ENCODE measurements around the gene TESK1.
"Not testable (repeated sequence)": the region's sequence is repeated elsewhere in the genome, so short reads cannot be mapped to it uniquely, and the experiment has no call there.

TESK1 gene

DNA sequence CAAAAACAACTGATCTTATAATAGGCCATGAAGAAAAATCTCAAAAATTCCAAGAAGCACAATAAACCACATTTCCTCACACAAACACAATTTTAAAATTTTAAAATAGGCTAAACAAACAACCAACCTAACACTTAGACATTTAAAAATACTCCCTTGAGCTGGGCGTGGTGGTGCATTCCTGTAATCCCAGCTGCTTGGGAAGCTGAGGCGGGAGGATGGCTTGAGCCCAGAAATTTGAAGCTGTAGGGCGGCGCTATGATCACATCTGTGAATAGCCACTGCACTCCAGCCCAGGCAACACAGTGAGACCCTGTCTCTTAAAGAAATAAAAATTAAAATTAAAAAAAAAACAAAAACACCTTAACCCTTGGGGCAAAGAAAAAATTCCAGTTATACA lies 36.9 kb upstream of the TESK1 start:
- Mint-ChIP-seq H3K36me3 (ENCODE audit: low read depth) (peaks cover 6% of the 10 kb centered on the region), H3K4me1 (ENCODE audit: low read depth) (peaks cover 44% of the 10 kb centered on the region), H3K9me3 (no peaks in the 10 kb centered on the region), H3K27me3 (no peaks in the 10 kb centered on the region), H3K4me3 (no peak overlapping the region), H3K27ac (no peak overlapping the region)
- DNase-seq, result no peak

- peaks cover 41% of the 10 kb centered on the region for H3K4me1 Mint-ChIP-seq (ENCODE audit: low read depth)
- peak overlapping the region; percentile 98 for H3K27ac Mint-ChIP-seq
- DNase-seq, result no peak
- H3K27me3 Mint-ChIP-seq, result no peaks in the 10 kb centered on the region
- peaks cover 6% of the 10 kb centered on the region for H3K36me3 Mint-ChIP-seq (ENCODE audit: low read depth)
- no peak overlapping the region for H3K4me3 Mint-ChIP-seq
- no peaks in the 10 kb centered on the region for H3K9me3 Mint-ChIP-seq
Observed at GRCh38 chr9:35569206-35569605, 35.9 kb upstream of the TESK1 start.

GRCh38 chr9:35570709-35571504 lies 34.2 kb upstream of the TESK1 start:
- H3K4me1 Mint-ChIP-seq (ENCODE audit: low read depth), result peaks cover 41% of the 10 kb centered on the region
- H3K4me3 Mint-ChIP-seq, result peak overlapping the region; percentile 46
- peak overlapping the region; percentile 98 for H3K27ac Mint-ChIP-seq
- H3K36me3 Mint-ChIP-seq (ENCODE audit: low read depth), result peaks cover 6% of the 10 kb centered on the region
- peak; percentile 46 for DNase-seq
- no peaks in the 10 kb centered on the region for H3K9me3 Mint-ChIP-seq
- H3K27me3 Mint-ChIP-seq, result no peaks in the 10 kb centered on the region

GRCh38 chr9:35574578-35575122 lies 30.4 kb upstream of the TESK1 start:
- Mint-ChIP-seq H3K4me1 (ENCODE audit: low read depth) (peaks cover 51% of the 10 kb centered on the region), H3K27ac (no peak overlapping the region), H3K36me3 (ENCODE audit: low read depth) (peaks cover 18% of the 10 kb centered on the region), H3K9me3 (peaks cover 13% of the 10 kb centered on the region), H3K4me3 (no peak overlapping the region), H3K27me3 (no peaks in the 10 kb centered on the region)
- no peak for DNase-seq

GRCh38 chr9:35575478-35575877 lies 29.6 kb upstream of the TESK1 start:
- Mint-ChIP-seq H3K4me1 (ENCODE audit: low read depth) (peaks cover 50% of the 10 kb centered on the region), H3K27ac (no peak overlapping the region), H3K4me3 (no peak overlapping the region), H3K9me3 (peaks cover 16% of the 10 kb centered on the region), H3K36me3 (ENCODE audit: low read depth) (peaks cover 24% of the 10 kb centered on the region), H3K27me3 (no peaks in the 10 kb centered on the region)
- no peak for DNase-seq

DNA sequence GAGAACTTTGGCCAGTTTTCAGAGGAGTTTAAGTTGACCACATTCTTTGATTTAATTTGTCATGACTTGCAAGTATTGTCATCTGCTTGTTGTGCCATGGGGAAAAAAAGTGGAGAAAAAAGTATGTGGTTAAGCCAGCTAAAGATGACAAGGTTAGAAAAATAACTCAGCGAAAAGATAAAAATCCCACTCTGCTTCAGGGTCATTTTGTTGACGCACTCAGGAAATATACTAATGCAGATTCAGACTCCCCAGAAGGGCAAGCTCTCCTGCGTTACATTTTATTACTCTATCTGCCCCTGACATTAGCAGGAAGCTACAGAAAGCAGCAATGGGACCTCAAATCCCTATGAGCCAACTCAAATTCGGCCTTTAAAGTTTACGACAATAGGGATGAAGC lies 27.6 kb upstream of the TESK1 start:
- H3K4me3 Mint-ChIP-seq, result no peak overlapping the region
- H3K4me1 Mint-ChIP-seq (ENCODE audit: low read depth), result peaks cover 37% of the 10 kb centered on the region
- DNase-seq, result no peak
- H3K27ac Mint-ChIP-seq, result no peak overlapping the region
- H3K27me3 Mint-ChIP-seq, result no peaks in the 10 kb centered on the region
- H3K36me3 Mint-ChIP-seq (ENCODE audit: low read depth), result peaks cover 44% of the 10 kb centered on the region
- peaks cover 28% of the 10 kb centered on the region for H3K9me3 Mint-ChIP-seq

- Mint-ChIP-seq H3K27me3 (no peaks in the 10 kb centered on the region), H3K4me3 (no peak overlapping the region), H3K27ac (peak overlapping the region; percentile 86), H3K4me1 (ENCODE audit: low read depth) (peaks cover 33% of the 10 kb centered on the region), H3K9me3 (peaks cover 28% of the 10 kb centered on the region), H3K36me3 (ENCODE audit: low read depth) (peaks cover 47% of the 10 kb centered on the region)
- no peak for DNase-seq
Observed at GRCh38 chr9:35579130-35579529, 25.9 kb upstream of the TESK1 start.

DNA sequence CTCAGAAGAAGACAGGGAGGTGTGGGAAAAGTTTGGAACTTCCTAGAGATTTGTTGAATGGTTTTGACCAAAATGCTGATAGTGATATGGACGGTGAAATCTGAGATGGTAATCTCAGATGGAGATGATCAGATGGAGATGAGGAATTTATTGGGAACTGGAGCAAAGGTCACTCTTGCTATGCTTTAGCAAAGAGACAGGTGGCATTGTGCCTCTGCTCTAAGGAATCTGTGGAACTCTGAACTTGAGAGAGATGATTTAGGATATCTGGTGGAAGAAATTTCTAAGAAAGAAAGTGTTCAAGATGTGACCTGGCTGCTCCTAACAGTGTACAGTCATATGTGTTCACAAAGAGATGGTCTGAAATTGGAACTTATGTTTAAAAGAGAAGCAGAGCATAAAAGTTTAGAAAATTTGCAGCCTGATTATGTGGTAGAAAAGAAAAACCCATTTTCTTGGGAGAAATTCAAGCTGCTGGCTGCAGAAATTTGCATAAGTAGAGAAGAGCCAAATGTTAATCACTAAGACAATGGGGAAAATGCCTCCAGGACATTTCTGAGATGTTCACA lies 25.3 kb upstream of the TESK1 start:
- not testable (repeated sequence) for DNase-seq, H3K4me3 Mint-ChIP-seq, H3K27me3 Mint-ChIP-seq
- Mint-ChIP-seq H3K4me1 (ENCODE audit: low read depth) (peaks cover 33% of the 10 kb centered on the region), H3K36me3 (ENCODE audit: low read depth) (peaks cover 47% of the 10 kb centered on the region), H3K27ac (peak overlapping the region; percentile 86), H3K9me3 (peaks cover 28% of the 10 kb centered on the region)

DNA sequence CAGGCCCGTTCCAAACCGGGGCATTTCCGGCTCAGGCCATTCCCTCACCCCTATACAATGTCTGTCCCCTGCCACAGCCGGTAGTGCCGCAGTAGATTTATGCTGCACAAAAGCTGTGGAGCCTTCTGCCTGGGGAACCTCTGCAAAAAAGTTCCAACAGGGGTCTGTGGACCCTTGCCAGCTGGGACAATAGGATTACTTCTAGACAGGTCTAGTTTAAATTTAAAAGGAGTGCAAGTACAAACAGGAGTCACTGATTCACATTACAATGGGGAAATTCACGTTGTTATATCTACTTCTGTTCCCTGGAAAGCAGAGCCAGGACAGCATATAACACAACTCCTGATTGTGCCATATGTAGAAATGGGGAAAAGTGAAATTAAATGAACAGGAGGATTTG lies 21.5 kb upstream of the TESK1 start:
- not testable (repeated sequence) for H3K27ac Mint-ChIP-seq, H3K4me3 Mint-ChIP-seq, DNase-seq, H3K27me3 Mint-ChIP-seq
- Mint-ChIP-seq H3K9me3 (peaks cover 39% of the 10 kb centered on the region), H3K4me1 (ENCODE audit: low read depth) (peaks cover 20% of the 10 kb centered on the region), H3K36me3 (ENCODE audit: low read depth) (peaks cover 57% of the 10 kb centered on the region)

GRCh38 chr9:35584681-35585080 lies 20.4 kb upstream of the TESK1 start:
- DNase-seq; H3K4me3 Mint-ChIP-seq; H3K27me3 Mint-ChIP-seq; H3K27ac Mint-ChIP-seq; H3K4me1 Mint-ChIP-seq (ENCODE audit: low read depth): not testable (repeated sequence)
- Mint-ChIP-seq H3K9me3 (peaks cover 32% of the 10 kb centered on the region), H3K36me3 (ENCODE audit: low read depth) (peaks cover 48% of the 10 kb centered on the region)

- H3K27me3 Mint-ChIP-seq; H3K4me3 Mint-ChIP-seq; H3K4me1 Mint-ChIP-seq (ENCODE audit: low read depth); H3K27ac Mint-ChIP-seq; DNase-seq: not testable (repeated sequence)
- Mint-ChIP-seq H3K36me3 (ENCODE audit: low read depth) (peaks cover 33% of the 10 kb centered on the region), H3K9me3 (peaks cover 33% of the 10 kb centered on the region)
Observed at GRCh38 chr9:35588506-35588905, 16.6 kb upstream of the TESK1 start.

GRCh38 chr9:35593581-35593980 lies 11.5 kb upstream of the TESK1 start:
- Mint-ChIP-seq H3K27me3 (no peaks in the 10 kb centered on the region), H3K4me1 (ENCODE audit: low read depth) (no peaks in the 10 kb centered on the region), H3K9me3 (peaks cover 23% of the 10 kb centered on the region), H3K27ac (no peak overlapping the region), H3K36me3 (ENCODE audit: low read depth) (peaks cover 24% of the 10 kb centered on the region), H3K4me3 (no peak overlapping the region)
- DNase-seq, result no peak

GRCh38 chr9:35594471-35594870 lies 10.6 kb upstream of the TESK1 start:
- no peak overlapping the region for H3K4me3 Mint-ChIP-seq
- H3K27me3 Mint-ChIP-seq, result no peaks in the 10 kb centered on the region
- H3K36me3 Mint-ChIP-seq (ENCODE audit: low read depth), result peaks cover 23% of the 10 kb centered on the region
- H3K4me1 Mint-ChIP-seq (ENCODE audit: low read depth), result no peaks in the 10 kb centered on the region
- peaks cover 23% of the 10 kb centered on the region for H3K9me3 Mint-ChIP-seq
- DNase-seq, result no peak
- no peak overlapping the region for H3K27ac Mint-ChIP-seq

DNA sequence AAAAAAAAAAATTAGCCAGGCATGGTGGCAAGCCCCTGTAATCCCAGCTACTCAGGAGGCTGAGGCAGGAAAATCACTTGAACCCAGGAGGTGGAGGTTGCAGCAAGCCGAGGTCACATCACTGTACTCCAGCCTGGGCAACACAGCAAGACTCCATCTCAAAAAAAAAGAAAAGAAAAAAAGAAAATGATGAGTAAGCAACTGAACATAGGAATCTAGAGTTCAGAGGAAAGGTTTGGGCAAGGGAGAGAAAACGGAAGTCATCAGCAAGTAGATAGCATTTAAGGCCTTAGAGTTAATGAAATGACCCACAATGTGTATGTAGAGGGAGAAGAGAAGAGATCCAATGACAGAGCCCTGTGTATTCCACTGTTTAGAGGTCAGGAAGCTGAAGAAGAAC lies 8.2 kb upstream of the TESK1 start:
- H3K36me3 Mint-ChIP-seq (ENCODE audit: low read depth), result peaks cover 19% of the 10 kb centered on the region
- H3K4me3 Mint-ChIP-seq; H3K27me3 Mint-ChIP-seq; DNase-seq; H3K27ac Mint-ChIP-seq; H3K4me1 Mint-ChIP-seq (ENCODE audit: low read depth): not testable (repeated sequence)
- H3K9me3 Mint-ChIP-seq, result peaks cover 19% of the 10 kb centered on the region

- Mint-ChIP-seq H3K27me3 (no peaks in the 10 kb centered on the region), H3K4me3 (no peak overlapping the region), H3K36me3 (ENCODE audit: low read depth) (peaks cover 5% of the 10 kb centered on the region), H3K9me3 (peaks cover 5% of the 10 kb centered on the region), H3K27ac (no peak overlapping the region), H3K4me1 (ENCODE audit: low read depth) (peaks cover 17% of the 10 kb centered on the region)
- DNase-seq, result no peak
Observed at GRCh38 chr9:35598866-35599590, 6.0 kb upstream of the TESK1 start.
